ENCODE results near the gene IRAK4. TPM values are rescaled to one million over a fixed set of nuclear protein-coding genes. Genes with fewer than 3 reads are reported as not detected.
A peak's percentile ranks its signal among the peaks of the same experiment; 100 is the strongest.

Gene IRAK4
- 31.9 and 47.1 TPM in 2 replicates for total RNA-seq (ENCODE audit: low replicate concordance)

GRCh38 chr12:43758728-43759563 is at the start of gene IRAK4, which contains the start of gene PUS7L:
IRAK4 (plus strand) TSS chr12:43758951; CDS start chr12:43768112, 9,161 bp downstream.
PUS7L (minus strand) TSS chr12:43758790; CDS start chr12:43755245, 3,545 bp downstream.
- peak within 1 kb of the TSS; percentile 92 for H3K4me3 ChIP-seq (ENCODE audit: low read depth, low read length)
- TF ChIP-seq, protein P1, sequence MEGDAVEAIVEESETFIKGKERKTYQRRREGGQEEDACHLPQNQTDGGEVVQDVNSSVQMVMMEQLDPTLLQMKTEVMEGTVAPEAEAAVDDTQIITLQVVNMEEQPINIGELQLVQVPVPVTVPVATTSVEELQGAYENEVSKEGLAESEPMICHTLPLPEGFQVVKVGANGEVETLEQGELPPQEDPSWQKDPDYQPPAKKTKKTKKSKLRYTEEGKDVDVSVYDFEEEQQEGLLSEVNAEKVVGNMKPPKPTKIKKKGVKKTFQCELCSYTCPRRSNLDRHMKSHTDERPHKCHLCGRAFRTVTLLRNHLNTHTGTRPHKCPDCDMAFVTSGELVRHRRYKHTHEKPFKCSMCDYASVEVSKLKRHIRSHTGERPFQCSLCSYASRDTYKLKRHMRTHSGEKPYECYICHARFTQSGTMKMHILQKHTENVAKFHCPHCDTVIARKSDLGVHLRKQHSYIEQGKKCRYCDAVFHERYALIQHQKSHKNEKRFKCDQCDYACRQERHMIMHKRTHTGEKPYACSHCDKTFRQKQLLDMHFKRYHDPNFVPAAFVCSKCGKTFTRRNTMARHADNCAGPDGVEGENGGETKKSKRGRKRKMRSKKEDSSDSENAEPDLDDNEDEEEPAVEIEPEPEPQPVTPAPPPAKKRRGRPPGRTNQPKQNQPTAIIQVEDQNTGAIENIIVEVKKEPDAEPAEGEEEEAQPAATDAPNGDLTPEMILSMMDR (IDR thresholded peaks at IDR 0.05; ENCODE audit: insufficient read depth, low read length) = peak; percentile 56
- peak; percentile 97 for DNase-seq (ENCODE audit: low read depth)

DNA sequence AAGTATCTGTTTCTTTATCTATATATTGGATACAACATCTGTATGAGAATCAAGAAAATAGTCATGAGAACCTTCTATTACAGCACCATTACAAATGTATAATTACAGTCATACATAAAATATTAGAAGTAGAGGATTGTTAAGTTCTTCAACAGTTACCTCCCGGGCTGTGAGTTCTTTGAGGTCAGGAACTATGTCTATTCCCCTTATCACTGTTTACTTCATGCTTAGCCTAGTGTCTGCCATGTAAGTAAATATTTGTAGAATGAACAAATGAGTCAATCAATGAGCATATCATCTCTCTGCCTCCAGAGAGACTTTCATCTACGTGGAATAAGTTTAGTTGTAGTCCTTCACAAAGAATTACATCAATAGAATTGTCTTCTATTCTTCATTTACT is 47.4 kb upstream of the IRAK4 start:
- DNase-seq (ENCODE audit: low read depth) = no peak
- no peak overlapping the region for H3K4me3 ChIP-seq (ENCODE audit: low read depth, low read length)
- TF ChIP-seq, protein P1 (IDR thresholded peaks at IDR 0.05; ENCODE audit: insufficient read depth, low read length) = no peak

- TF ChIP-seq, protein P1 (IDR thresholded peaks at IDR 0.05; ENCODE audit: insufficient read depth, low read length) = no peak
- no peak for DNase-seq (ENCODE audit: low read depth)
Observed at GRCh38 chr12:43722621-43723020, 36.1 kb upstream of the IRAK4 start.

DNA sequence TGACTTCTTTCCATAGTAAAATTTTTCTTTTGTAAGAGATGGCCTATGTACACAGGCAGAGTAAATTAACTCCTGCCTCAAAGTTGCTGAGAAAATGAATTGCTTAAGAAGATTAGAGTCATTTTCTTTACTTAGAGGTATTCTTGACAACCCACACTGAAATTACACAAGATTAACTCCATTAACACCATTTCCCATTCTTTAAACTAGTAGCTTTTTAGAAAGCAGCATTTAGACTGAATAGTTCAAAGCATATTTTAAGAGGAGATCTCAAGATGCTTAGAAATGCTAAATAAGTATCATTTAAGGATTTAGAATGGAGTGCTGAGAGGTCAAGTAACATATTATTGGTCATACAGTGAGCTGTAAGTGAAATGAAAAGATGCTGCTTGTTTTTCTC is 35.6 kb upstream of the IRAK4 start:
- H3K4me3 ChIP-seq (ENCODE audit: low read depth, low read length) = no peak overlapping the region
- no peak for DNase-seq (ENCODE audit: low read depth)
- TF ChIP-seq, protein P1 (IDR thresholded peaks at IDR 0.05; ENCODE audit: insufficient read depth, low read length) = no peak

More at GRCh38 chr12:43722621-43723020, 36.1 kb upstream of the IRAK4 start:
- H3K4me3 ChIP-seq (ENCODE audit: low read depth, low read length) = no peak overlapping the region

DNA sequence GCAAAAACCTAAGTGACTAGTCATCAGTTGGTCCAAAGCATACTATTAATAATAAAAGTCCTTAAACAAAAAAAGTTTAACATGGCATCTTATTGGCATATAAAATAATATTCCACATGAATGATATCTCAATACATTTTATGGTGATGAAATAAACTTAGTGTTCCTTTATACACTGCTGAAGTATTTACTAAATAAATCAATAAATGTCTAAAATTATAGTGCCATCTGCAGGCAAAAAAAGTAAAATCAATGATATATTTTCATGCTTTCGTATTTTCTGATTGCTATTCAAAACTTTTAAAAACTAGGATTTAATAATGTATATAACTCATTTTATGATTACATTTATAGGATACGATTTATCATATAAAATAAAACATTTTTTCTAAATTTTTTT is 30.6 kb upstream of the IRAK4 start:
- TF ChIP-seq, protein P1 (IDR thresholded peaks at IDR 0.05; ENCODE audit: insufficient read depth, low read length) = peak; percentile 10
- peak; percentile 32 for DNase-seq (ENCODE audit: low read depth)
- no peak overlapping the region for H3K4me3 ChIP-seq (ENCODE audit: low read depth, low read length)

DNA sequence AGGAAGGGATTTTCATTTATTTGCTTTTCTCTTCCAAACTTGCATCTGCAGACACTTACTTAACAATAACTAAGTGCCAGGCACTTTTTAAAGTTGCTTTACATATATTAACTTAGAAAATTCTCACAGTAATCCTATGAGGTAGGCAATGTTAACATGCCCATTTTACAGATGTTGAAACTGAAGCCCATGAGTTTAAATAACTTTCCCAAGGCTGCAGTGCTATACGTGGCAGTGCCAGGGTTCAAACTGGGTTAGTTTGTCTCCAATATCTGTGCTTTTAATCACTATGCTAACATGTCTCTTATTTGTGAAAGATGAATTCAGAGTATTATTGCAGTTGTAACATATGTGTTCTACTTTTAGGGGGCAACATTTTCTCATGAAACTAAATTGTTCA is 30.1 kb upstream of the IRAK4 start:
- DNase-seq (ENCODE audit: low read depth) = no peak
- TF ChIP-seq, protein P1 (IDR thresholded peaks at IDR 0.05; ENCODE audit: insufficient read depth, low read length) = no peak
- no peak overlapping the region for H3K4me3 ChIP-seq (ENCODE audit: low read depth, low read length)

All from fibroblast of the aortic adventitia (primary cell).